NCI-H187 treated with DMSO at 0.1 percent for 48 hours (cell line): ENCODE results near the gene ADAP2.
"Not testable (repeated sequence)": the region's sequence is repeated elsewhere in the genome, so short reads cannot be mapped to it uniquely, and the experiment has no call there.

Experiments used
- DNase-seq: peaks from one replicate; lab custom pipeline; 2025; lab: John Stamatoyannopoulos, UW

ADAP2 gene

GRCh38 chr17:30921544-30922196, at the start of gene ADAP2:
Gene ADAP2 (plus strand): TSS chr17:30921945. CDS start chr17:30922015, 70 bp downstream.
- no peak for DNase-seq

- DNase-seq, result no peak
These were observed 35.6 kb upstream of the ADAP2 start for GRCh38 chr17:30886187-30886586.

- DNase-seq, result no peak
These were observed 27.5 kb upstream of the ADAP2 start for GRCh38 chr17:30894236-30894635.

- DNase-seq, result no peak
These were observed 24.4 kb upstream of the ADAP2 start for GRCh38 chr17:30897311-30897710.

DNA sequence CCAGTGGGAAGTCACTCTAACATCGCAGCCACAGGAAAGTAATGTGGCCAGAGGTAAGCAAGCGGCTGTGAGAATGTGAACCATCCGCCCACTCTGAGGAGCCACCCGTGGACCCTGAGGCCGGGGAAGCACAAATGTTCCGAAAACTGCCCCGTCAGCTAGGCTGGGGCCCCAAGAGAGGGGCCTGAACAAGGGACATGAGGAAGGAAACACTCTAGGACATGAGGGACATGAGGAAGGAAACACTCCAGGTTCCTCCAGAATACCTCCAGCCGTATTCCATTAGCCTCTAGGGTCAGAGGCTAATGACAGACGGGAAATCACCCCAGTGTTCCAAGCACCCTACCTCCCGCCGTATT, 16.0 kb upstream of the ADAP2 start:
- no peak for DNase-seq

- DNase-seq, result peak; percentile 11
These were observed 15.4 kb upstream of the ADAP2 start, which contains the start of gene TEFM for GRCh38 chr17:30906101-30906911. Gene TEFM (minus strand): TSS chr17:30906238. CDS start chr17:30906198, 40 bp downstream.

GRCh38 chr17:30908717-30909420, 12.9 kb upstream of the ADAP2 start:
- no peak for DNase-seq

GRCh38 chr17:30910151-30910550, 11.6 kb upstream of the ADAP2 start:
- not testable (repeated sequence) for DNase-seq

DNA sequence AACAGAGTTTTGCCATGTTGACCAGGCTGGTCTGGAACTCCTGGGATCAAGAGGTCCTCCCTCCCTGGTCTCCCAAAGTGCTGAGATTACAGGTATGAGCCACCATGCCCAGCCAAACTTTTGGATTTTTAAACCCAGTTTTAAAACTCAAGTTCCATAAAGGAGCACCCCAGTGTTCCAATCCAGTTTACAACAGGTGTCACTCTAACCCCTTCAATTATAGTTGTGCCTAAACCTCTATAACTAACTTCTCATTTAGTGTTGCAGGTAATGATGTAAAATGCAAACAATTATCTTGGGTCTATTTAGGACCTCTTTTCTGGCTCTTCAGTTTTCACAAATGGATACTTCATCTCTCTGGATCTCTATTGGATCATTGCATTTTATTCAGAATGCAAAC, 7.8 kb upstream of the ADAP2 start:
- DNase-seq, result no peak

GRCh38 chr17:30915833-30916611, 5.7 kb upstream of the ADAP2 start:
- DNase-seq, result no peak

- no peak for DNase-seq
These were observed 4.7 kb upstream of the ADAP2 start for GRCh38 chr17:30917050-30917449.

DNA sequence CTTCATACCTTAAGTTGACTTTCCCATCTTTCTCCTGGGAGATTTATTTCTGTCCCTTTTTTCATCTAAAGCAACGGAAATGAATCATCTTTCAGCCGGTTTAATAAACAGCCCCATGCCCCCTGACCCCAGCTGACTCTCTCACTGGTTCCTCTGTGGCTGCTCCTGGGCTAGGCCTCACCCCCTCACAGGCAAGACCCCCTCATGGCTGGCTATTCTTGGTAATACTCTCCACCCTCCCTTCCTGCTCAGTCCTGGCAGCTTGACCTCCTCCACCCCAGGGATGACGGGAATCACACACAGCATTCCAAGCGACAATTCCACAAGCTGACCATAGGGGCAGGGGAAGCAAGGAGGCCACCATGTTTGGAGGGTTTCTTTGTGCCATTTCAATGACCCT, 1.5 kb upstream of the ADAP2 start:
- no peak for DNase-seq

- no peak for DNase-seq
These were observed 832 bp upstream of the ADAP2 start for GRCh38 chr17:30920683-30921543.

- DNase-seq, result no peak
These were observed 688 bp downstream of the ADAP2 start for GRCh38 chr17:30922235-30923030.

- DNase-seq, result no peak
These were observed 2.6 kb downstream of the ADAP2 start for GRCh38 chr17:30924341-30924740.

- no peak for DNase-seq
These were observed 4.8 kb downstream of the ADAP2 start for GRCh38 chr17:30926516-30926915.

- no peak for DNase-seq
These were observed 6.0 kb downstream of the ADAP2 start for GRCh38 chr17:30927756-30928155.

GRCh38 chr17:30928584-30928983, 6.8 kb downstream of the ADAP2 start:
- no peak for DNase-seq

DNA sequence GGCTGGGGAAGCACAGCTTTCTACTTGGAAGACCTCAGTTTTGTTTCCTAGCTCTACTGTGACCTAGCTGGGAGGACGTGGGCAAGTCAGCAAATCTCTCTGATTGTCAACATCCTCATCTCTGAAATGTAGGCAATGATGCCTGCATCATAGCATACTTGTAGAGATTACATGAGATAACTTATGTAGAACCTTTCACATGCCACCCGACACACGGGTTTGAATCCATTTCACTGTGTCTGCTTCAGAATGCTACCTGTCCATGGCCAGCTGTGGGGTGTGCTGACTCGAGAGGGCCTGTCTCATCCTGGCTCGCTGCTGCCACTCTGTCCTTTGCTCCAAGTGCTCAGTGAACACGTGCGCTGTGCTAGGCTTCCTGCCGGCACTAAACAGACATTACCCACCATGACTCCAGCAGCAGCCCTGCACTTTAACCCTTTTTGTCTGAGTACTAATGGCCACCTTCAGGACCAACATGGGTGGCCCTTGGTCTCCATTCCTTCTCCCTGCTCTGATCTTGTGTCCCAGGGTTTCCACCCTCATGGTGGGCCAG, 7.4 kb downstream of the ADAP2 start:
- no peak for DNase-seq

DNA sequence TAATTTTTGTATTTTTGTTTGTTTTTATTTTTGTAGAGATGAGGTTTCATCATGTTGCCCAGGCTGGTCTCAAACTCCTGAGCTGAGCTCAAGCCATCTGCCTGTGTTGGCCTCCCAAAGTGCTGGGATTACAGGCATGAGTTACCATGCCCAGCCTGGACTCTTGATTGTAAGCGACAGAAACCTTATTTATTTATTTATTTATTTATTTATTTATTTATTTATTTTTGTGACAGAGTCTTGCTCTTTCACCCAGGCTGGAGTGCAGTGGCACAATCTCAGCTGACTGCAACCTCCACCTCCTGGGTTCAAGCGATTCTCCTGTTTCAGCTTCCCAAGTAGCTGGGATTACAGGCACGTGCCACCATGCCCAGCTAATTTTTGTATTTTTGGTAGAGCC, 8.1 kb downstream of the ADAP2 start:
- DNase-seq, result not testable (repeated sequence)
